GM18867 (cell line): Measurements from ENCODE around the gene LSAMP.

Source experiments
- ATAC-seq: cut with Tn5 transposase; IDR thresholded peaks from one replicate; pipeline ENCODE4 v1.9.1; 2021; ENCODE audit warnings: mild to moderate bottlenecking, moderate library complexity; ENCODE audit not compliant: unreplicated experiment

LSAMP gene

DNA sequence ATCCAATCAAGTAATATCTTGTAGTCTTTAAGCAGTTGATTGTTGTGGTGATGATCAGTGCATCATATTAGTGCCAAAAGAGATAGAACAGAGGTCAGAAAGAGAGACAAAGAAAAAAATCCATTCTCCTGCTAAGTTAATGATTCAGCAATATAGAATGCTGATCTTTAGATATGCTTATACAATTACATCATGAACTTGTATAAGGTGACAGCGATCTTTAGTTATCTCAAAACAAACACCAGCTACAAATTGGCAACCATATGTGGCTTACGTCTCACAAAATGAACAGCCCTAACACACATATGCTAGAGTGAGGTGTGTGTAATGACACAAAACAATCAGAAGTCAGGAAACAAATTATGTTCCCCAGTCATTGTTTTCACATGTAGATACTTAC lies 12.5 kb downstream of the LSAMP start:
- ATAC-seq: no peak

DNA sequence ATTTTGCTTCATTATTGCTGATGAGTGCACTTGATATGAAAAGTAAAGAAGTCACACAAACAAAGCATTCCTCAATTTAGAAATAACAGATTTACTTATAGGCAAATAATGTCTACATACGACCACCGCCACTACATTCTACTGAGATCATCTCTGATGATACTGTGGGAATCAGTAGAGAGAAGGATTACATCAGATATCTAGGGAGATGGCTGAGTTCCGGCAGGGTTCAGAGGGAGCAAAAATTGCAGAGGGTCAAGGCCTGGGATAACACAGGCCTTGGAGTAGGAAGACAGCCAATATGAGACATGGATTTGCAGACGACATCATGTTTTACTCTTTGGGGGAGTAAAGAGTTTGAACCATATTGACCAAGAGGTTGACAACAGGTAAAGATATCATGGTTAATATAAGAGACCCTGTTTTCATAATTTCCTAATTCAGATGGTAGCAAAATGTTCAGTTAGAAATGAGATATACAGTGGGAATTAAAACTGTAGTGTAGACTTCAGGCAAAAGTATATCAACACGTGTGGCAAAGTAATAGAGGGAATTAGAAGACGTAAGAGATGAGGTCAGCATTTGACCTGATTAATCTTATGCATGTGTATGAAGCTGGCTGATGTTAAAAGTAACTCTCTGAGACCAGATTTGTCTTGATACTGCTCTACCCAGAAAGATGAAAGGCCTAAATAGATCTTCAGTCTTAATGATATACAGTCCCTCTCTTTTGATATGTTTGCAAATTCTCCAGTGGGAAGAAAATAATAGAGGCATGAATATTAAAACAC lies 15.6 kb downstream of the LSAMP start:
- no peak for ATAC-seq

DNA sequence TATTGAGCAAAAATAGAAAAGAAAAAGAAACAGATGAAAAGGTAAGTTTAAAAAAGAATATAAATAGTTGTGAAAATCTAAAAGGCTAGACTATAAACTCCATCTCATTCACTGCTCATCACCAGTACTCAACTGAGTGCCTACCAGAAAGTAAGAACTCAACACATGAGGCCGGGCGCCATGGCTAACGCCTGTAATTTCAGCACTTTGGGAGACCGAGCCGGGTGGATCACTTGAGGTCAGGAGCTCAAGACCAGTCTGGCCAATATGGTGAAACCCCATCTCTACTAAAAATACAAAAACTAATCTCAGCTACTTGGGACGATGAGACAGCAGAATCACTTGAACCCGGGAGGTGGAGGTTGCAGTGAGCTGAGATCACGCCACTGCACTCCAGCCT lies 19.3 kb downstream of the LSAMP start:
- no peak for ATAC-seq

DNA sequence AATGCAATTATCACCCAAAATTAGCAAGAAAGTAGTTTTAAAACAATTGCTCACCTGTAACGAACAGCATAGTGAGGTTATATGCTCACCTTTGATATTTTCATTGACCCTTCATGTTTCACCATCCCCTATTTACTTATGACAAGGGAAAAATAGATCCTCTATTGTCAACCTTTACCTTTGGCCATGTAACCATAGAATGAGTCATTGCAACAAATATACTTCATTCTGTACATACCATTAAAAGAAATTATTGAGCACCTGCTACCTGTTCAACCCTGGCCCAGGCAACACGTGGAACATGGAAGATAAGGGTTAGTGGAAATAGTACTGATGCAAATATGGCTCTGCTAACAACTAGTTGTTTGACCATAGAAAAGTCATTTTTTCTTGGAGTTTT lies 20.2 kb downstream of the LSAMP start:
- ATAC-seq: no peak

- no peak for ATAC-seq
Observed at GRCh38 chr3:116423945-116424344, 21.3 kb downstream of the LSAMP start.

DNA sequence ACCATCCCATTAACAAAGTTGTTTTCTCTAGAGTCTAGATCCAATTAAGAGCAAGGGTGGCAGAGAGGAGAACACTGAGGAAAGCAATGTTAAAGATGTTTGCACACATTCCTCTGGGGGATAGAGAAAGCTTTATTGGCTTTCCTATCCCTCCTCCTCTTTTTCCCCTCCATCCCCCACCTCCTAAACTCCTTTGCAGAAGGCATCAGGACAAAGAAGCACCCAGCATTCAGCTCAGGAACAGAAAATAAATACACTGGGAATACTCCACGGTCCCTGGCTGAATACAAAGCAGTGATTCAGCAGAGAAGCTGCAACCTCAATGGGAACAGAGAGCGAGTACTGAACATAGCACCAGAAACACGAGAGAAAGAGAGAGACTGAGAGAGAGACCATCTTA lies 21.9 kb downstream of the LSAMP start:
- no peak for ATAC-seq

DNA sequence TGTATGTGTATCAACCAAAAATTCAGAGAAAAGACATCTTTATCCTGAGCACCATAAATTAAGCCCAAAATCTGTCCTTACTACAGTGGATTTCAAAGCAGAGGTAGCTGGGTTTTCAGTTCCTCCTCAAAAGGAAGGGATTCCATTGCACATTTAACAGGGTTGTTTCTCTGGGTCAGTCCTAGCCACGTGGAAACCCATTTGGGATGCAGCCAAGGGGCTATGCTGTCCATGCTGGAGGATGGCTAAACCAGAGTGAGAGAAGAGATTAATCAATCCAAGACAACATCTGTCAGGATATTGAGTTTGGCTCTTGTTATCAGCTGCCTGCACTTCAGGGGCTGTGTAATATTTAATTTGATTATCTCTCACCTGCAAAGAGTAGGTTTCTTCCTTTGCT lies 28.1 kb downstream of the LSAMP start:
- no peak for ATAC-seq

GRCh38 chr3:116413319-116413718 lies 32.0 kb downstream of the LSAMP start:
- no peak for ATAC-seq

GRCh38 chr3:116408473-116408872 lies 36.8 kb downstream of the LSAMP start:
- no peak for ATAC-seq

DNA sequence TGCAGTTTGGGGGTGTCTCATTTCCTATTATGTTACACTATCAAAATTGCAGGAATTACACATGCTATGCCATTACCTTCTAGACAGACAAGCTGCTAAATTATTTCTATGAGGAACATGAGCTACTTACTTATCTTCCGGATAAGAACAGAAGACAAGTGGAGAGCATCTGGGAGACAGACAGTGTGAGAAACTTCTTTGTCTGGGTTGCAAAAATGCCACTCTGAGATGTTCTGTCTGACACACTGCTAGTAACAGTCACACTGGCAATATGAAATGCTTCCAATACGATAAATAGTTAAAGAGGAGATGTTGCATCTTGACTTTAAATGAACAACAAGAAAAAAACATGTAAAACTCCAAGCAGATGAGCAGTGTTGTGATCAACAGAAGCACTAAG lies 40.1 kb downstream of the LSAMP start:
- ATAC-seq: no peak

DNA sequence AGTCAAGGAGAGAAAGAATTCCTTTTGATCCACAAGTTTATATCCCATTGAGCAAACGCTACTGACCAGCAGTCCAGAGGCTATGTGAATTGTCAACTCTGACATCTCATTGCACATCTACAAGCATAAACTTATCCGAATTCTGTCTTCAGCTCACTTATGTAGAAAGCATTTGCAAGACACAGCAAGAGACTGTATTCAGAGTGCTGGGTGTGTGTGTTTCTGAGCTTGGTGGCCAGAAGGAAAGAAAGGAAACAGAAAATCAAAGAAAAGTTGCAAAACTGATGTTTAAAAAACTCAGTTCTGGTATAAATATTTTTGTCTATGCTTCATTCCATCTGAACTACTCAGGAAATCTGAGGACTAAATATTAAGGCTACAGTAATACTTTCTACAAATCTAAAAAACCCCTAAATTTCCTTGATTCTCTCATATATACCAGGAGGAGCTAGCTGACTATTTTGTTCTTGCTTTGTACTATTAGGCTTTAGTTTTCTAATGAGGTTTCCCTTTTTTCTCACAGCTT lies 45.5 kb downstream of the LSAMP start:
- ATAC-seq: no peak

DNA sequence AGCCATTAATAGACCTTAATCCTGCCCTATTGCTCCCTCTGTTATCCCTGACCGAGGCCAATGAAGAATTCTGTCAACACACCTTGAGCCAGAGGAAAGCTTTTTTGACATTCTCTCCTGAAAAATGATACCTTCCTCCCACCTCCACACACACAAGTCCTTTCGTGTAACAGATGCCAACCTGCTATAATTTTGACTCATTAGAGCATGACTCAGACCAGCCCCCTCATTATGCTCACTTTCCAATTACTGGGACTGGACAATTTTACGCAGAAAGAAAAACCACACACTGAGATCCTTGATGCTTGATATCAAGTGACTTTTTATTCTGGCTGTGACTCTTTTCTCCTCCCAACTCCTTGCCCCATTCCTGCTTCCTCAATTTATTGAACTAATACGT lies 50.9 kb downstream of the LSAMP start:
- no peak for ATAC-seq

- ATAC-seq: no peak
Observed at GRCh38 chr3:116393199-116393598, 52.1 kb downstream of the LSAMP start.

DNA sequence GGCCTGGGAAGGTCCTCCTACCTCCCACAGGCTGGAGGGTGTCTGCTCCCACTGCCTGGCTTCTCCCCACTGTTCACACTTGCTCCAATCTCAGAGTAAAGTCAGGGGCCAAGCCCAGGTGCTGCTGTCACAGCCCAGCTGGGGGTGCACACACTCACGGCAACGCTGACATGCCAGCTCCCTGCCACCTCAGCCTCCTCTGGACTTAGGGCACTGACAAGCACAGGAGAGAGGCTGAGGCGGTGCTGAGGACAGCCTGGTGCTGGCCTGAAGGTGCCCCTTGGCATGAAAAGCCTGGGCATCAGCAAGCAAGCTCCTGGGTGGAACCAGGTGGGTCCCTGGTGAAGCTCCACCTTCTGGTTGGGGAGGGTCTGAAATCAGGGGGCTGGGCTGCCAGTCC lies 53.0 kb downstream of the LSAMP start:
- ATAC-seq: no peak

GRCh38 chr3:116391296-116392201 lies 53.7 kb downstream of the LSAMP start:
- ATAC-seq: no peak

- ATAC-seq: no peak
Observed at GRCh38 chr3:116390318-116390717, 55.0 kb downstream of the LSAMP start.

DNA sequence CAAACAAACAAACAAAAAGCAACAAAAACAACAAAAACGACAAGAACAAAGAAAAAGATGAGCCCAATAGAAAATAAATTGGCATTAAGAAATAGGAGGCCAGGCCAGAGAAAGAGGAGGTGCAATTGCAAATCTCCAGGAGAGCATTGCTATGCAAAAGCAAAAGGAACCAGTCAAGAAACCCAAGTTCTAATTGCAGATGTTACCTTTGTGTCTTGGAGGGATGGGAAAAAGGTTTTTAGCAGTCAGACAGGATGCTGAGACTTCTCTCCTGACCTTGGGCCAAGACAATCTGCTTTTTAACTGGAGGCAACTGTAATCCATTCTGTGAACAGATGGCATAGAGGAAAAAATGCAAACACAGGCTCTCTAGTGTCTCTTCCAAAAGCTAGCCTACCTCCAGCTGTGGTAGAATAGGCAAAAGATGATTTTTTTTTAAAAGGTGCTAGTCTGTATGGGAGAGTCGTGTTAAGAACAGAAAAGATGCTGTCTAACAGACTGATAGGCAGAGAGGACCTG lies 56.4 kb downstream of the LSAMP start:
- ATAC-seq: no peak

- no peak for ATAC-seq
Observed at GRCh38 chr3:116386168-116386567, 59.1 kb downstream of the LSAMP start.

- ATAC-seq: no peak
Observed at GRCh38 chr3:116384717-116385116, 60.6 kb downstream of the LSAMP start.

GRCh38 chr3:116378077-116378476 lies 67.2 kb downstream of the LSAMP start:
- ATAC-seq: no peak

GRCh38 chr3:116374901-116375300 lies 70.4 kb downstream of the LSAMP start:
- no peak for ATAC-seq
